ENCODE data around the gene KLHL21.

DNA sequence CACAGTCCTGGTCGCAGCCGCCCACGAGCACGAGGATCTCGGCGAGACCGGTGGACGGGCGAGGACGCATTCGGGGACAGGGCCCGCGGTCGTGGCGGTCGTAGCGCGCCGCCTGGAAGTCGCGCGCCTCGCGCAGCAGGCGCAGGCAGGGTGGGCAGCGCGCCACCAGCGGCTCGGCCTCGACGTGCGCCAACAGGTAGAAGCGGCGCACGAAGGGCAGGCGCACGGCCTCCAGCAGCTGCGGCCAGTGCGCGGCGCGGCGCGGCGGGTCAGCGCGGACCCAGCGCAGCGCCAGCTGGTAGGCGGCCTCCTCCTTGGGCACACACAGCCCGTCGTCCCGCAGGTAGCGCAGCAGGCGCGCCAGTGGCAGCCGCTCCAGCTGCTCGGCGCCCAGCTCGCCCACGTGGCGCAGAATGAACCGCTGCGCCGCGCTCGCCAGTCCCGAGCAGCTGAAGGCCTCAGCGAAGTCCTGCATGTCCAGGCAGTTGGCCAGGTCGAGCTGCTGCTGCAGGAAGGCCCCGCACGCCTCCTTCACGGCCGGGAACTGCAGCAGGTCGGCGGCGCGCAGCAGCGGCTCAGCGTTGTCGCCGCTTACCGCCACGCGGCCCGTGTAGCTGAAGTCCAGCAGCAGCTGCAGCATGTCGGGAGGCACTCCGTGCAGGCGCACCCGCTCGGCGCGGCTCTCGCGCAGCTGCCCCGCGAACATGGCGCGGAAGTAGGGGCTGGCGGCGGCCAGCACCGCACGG lies 573 bp downstream of the KLHL21 start:
- TF ChIP-seq, protein P1, sequence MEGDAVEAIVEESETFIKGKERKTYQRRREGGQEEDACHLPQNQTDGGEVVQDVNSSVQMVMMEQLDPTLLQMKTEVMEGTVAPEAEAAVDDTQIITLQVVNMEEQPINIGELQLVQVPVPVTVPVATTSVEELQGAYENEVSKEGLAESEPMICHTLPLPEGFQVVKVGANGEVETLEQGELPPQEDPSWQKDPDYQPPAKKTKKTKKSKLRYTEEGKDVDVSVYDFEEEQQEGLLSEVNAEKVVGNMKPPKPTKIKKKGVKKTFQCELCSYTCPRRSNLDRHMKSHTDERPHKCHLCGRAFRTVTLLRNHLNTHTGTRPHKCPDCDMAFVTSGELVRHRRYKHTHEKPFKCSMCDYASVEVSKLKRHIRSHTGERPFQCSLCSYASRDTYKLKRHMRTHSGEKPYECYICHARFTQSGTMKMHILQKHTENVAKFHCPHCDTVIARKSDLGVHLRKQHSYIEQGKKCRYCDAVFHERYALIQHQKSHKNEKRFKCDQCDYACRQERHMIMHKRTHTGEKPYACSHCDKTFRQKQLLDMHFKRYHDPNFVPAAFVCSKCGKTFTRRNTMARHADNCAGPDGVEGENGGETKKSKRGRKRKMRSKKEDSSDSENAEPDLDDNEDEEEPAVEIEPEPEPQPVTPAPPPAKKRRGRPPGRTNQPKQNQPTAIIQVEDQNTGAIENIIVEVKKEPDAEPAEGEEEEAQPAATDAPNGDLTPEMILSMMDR (IDR thresholded peaks at IDR 0.05), result peak in 3 of 7 experiments; percentile 19 to 26 (median 25)
- peak in 1 of 3 donors; percentile 19 for TF ChIP-seq POLR2A (IDR thresholded peaks at IDR 0.05)
